HuH-7 (cell line): ENCODE results near the gene HRK.

Experiments
- DNase-seq: peaks from one replicate; pipeline ENCODE4 v3.0.0; 2011; ENCODE audit warnings: low spot score

Gene HRK

DNA sequence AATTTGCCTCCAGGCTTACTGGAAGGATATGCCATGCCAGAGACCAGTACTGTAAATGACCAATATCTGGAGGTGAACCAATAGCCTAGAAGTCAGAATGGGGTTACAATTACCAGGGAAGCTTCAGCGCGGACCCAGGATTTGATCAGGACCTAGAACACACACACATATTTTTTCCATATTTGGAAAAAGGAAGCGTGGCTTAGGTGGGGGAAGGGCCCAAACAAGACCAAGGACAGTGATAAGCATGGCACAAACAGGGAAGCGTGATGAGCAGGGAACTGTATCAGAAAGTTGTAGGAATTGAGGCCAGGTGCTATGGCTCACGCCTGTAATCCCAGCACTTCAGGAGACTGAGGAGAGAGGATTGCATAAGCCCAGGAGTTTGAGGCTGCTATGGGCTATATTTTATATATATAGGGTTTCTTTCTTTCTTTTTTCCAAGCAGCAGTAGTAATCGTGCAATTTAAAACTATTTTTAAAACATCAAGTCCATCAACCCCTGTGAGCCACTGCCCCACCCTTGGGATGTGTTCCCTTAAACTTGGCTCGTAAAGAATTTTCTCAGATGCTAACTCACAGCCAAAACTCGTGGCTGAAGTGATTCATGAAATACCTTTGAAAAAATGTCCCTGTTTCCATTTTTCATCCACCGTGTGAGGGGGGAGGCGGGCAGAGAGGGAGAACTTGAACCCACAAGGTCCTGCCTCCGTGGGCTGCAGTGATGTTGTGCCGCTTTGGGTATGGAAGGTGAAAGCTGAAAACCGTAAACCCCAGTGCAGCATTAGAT, 16.7 kb downstream of the HRK start:
- DNase-seq = no peak

DNA sequence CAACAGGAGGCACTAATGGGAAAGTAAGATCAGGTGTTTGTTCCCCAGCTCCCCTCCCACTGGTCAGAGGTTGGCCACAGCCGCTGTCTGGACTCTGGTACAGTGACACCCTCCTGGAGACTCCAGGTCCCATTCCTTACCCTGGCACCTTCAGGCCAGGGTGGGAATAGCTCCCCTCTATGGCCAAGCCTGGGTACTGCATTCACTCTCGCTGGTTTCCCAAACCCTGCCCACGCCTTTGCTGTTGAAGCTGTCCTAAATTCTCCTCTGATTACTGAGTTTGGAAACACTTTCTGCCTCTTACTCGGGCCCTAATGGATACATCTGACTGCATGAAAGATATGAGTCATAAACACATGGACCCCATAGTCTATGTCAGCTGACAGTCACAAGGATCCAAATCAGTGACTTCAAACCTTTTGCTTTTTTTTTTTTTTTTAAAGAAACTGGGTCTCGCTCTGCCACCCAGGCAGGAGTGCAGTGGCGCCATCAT, 17.9 kb downstream of the HRK start:
- DNase-seq = peak; percentile 44

DNA sequence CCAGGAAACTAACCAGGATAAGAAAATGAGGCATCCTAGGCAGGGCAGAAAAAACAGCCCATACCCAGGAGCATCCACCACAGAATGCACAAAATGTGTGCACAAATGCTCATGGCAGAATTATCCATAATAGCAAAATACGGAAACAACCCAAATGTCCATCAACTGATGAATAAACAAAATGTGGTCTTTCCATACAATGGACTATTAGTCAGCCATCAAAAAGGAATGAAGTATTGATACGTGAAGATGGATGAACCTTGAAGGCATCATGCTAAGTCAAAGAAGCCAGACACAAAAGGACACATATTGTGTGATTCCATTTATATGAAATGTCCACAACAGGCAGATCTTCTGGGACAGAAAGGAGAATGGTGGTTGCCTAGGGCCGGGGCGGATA, 19.1 kb downstream of the HRK start:
- DNase-seq = no peak

DNA sequence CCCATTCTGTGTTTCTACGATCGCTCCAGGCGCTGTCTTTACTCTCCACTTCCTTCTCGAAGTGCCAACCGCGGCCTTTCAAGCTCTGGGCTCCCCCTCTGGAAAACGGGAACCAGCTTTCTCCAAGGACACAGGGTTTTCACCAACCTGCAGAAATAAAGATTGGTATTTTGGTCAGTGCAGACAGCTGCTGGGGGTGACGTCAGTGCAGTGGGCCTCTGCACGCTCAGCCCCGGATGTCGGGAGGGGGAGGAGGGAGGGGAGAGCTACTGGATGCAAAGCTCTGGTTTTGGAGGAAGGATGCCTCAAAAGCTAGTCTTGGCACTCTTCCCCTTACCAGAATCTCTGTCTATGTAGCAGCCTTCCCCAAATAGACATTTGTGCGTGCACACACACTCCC, 19.9 kb downstream of the HRK start:
- no peak for DNase-seq

DNA sequence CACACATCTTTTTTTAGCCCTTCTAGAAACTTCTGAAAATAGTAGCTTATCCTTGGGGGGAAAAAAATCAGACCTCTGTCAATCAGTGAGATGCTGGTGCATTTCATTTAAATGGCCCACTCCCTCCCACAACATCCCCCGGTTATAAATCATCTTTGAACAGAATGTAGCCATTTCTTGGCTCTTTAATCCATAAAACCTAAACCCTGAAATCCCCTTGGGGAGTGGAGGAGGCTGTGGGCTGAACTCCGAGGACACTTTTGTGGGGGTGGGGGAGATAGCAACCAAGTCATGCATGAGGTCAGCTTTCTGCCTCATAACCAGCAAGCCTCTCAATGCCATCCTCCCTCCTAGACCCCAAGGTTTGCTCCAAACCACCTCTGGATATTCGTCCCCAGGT, 21.0 kb downstream of the HRK start:
- DNase-seq = no peak

DNA sequence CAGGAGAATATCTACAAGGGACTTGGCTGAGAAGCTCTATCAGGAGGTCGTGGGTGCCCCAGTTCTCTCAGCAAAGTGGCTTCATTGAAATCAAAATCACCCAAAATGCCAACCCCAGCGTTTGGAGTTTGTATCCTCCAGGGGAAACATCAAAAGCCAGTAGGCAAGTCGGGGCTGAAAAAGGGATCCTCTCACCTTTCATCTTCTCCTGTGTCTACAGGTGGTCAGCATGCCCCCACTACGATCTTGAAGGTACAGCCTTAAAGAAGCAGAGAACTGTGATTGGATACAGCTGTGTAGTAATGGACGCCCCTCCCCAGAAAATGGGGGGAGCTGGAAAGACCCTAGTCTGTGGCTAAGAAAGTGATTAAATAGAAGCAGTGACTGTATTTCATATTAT, 22.2 kb downstream of the HRK start:
- no peak for DNase-seq

DNA sequence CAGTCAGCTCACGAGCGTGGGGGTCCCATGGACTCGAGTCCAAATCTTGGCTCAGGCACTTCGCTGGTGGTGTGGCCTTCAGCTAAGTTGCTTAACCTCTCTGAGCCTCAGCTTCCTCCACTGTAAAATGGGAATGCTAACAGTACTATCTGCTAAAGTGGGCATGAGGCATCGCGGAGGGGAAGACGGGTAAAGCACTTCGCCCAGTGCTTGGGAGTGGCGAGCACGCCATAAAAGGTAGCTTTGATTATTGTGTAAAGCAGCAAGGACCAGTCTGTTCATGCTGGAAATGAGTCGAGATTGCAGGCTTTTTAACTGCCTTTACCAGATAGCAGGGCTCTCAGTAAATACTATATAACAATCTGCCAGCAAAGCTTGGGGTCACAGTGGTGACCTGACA, 24.5 kb downstream of the HRK start:
- DNase-seq = no peak

DNA sequence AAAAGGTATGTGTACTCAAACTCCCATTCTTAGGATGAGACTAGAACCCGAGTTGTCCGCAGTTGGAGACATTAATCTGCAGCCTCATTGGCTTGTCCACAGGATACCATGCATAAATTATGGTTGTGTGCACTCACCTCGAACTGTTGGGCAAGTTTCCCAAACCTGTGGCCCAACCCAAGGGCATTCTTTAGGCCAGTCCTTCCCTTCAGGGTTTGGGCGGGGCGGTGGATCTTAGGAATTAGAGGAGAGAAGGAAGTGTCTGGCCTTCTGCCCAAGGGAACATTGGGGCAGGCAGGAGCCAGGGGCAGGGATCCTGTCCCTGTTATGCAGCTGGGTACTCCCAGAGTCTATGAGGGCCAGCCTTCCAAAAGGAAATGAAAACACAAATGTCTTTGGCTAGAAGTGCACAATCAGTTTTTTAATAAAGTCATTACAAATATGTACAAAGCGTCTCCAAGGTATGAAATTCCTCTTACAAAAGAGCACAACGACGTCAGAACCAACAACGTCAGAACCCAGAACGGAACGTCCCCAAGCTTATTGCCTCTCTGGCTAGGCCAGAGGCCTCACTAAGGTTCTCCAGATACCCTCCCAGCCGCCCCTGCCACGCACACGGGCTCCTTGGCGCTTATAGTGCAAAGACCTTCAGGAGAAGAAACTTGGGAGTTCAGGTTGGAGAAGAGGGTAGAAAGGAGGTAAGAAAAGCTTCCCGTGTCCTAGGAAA, 25.3 kb downstream of the HRK start:
- no peak for DNase-seq

DNA sequence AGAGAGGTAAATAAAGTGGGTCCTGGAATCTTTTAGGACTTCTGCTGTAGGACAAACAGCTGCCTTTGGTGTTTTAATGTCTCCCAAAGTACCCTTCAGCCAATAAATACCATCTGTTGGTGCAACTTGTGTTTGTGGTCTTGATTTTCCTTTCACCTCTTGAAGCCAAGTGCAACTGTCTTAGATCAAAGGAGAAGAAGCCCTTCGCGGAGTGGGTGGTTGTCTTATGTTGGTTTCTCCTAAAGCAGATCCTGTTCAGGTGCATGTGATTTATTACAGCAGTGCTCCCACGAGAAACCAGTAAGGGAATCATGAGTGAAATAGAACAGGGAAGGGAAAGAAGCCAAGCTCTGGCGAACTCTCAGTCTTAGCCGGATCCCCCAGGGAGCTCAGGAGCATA, 27.7 kb downstream of the HRK start:
- DNase-seq = no peak

DNA sequence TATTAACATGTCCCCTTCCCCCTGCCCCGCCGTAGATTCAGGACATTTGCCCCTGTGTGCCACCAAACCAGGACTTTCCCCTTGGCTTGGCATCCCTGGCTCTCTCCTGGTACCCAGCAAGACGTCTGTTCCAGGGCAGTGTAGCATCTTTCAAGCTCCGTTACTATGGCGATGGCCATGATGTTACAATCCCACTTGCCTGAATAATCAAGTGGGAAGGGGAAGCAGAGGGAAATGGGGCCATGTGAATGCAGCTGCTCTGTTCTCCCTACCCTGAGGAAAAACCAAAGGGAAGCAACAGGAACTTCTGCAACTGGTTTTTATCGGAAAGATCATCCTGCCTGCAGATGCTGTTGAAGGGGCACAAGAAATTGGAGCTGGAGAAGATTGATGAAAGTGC, 28.9 kb downstream of the HRK start:
- no peak for DNase-seq

DNA sequence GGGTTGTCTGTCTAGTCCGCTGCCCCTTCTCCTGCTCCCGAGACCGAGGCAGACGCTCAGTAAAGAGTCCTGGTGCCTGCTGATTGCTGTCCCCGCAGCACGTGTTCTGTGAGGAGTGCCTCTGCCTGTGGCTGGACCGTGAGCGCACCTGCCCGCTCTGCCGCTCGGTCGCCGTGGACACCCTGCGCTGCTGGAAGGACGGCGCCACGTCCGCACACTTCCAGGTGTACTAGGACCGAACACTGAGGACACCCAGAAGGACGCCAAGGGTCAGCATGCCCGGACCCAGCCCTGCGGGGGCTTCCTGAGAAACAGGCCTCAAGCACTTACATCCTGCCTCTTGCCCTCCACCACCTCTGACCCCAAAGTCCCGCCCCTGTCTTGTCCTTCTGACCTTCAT, 32.0 kb downstream of the HRK start:
- DNase-seq = no peak

DNA sequence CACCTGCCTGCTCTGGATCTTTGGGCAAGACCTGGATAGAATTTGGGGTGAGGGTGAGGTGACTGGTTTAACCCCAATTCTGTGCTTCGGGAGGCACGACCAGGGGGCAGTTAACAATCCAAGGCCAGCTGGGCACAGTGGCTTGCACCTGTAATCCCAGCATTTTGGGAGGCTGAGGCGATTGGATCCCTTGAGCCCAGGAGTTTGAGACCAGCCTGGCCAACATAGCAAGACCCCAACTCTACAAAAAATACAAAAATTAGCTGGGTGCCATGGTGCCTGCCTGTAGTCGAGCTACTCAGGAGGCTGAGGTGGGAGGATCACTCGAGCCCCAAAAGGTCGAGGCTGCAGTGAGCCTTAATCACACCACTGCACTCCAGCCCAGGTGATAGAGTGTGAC, 38.2 kb downstream of the HRK start:
- no peak for DNase-seq

DNA sequence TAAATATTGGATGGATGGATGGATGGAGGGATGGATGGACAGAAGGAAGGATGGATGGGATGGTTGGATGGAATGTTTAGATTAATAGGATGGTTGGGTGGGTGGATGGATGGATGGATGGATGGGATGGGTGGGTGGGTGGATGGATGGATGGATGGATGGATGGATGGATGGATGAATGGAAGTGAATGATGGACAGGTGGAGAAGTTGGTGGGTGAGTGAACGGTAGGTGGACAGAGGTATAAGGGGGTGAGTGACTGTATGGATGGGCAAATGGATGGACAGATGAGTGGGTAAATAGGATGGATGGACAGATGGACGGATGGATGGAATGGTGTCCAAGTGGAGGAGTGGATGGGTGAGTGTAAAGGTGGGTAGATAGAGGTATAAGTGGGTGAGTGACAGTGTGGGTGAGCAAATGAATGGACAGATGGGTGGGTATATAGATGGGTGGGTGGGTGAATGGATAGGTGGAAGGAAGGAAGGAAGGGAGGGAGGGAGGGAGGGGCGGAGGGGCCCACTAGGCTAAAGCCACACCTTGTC, 41.9 kb downstream of the HRK start:
- no peak for DNase-seq

DNA sequence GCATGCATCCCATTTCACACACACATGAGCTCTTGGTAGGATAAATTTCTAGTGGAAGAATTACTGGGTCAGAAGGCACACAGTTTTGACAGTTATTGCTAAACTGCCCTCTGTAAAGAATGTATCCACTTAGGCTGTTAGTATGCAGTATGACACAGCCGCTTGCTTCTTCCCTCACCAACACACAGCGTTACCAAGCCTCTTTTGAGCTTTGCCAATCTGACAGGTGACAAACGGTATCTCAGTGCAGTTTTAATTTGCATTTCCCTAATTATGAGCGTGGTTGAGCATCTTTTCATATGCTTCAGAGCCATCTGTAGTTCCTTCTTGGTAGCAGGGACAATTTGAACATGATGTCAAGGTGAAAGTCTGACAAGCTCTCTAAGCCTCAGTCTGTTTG, 42.9 kb downstream of the HRK start:
- DNase-seq = no peak

DNA sequence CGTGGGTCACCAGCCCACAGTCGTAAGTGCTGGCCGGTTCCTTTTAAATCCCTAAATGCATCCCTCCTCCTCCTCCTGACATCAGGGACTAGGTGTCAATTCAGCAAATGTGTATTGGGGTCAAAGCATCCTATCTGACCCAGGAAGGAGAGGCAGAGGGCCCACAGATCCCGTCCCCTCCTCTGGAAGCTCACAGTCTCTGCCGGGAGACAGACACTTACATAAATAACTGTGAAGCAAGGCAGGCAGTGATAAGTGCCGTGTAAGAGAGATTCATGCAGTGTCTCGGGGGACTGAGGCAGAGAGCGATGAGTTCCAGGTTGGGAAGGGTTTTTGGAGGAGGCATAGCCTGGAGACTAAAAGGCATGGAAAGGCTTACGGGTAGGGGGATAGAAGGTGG, 44.1 kb downstream of the HRK start:
- DNase-seq = no peak

DNA sequence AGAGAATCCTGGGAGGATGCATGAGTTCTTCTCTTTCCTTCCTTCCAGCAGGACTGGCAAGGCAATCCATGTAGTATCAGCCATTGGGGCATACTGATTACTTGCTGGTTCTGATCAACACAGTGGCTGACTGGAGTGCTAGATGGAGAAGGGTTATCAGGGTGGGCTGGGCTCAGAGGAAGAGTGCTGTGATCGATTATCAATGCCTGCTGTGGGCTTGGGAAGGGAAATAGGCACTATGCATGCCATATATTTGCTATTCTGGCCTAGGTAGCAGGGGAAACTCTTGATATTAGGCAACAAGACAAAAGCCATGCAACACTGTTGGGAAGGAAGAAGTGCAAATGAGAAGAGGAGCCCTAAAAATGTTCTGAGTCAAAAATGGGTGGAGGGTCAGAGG, 45.8 kb downstream of the HRK start:
- DNase-seq = no peak

DNA sequence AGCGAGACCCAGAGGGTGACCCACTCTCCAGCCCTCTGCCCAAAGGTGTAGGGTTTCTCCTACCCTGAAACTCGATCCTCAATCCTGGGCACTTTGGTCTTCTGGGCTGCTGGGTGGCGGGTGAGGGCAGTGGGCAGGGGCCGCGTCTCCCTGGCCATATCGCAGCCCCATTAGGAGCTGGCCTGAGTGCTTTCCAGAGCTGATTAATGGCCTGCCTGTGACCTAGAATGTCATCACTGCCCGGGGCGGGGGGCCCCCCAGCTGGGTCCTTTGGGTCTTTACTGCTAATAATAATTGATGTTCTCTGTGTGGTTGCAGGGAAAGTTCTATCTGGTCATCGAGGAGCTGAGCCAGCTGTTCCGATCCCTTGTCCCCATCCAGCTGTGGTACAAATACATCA, 47.8 kb downstream of the HRK start:
- DNase-seq = no peak

DNA sequence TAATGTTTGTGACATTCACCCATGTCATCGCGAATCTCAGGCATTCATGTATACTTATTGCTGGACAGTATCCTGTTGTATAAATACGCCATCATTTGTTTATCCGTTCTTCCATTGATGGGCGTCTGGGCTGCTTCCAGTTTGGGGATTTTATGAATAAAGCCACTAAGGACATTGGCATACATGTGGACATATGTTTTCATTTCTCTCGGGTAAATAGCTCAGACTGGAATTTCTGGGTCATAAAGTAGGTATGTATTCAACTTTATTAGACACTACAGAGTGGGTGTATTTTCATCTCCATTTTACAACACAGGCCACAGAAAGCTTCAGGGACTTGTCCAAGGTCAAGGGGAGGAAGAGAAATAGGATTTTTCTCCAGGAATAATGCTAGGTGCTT, 48.9 kb downstream of the HRK start:
- DNase-seq = no peak

DNA sequence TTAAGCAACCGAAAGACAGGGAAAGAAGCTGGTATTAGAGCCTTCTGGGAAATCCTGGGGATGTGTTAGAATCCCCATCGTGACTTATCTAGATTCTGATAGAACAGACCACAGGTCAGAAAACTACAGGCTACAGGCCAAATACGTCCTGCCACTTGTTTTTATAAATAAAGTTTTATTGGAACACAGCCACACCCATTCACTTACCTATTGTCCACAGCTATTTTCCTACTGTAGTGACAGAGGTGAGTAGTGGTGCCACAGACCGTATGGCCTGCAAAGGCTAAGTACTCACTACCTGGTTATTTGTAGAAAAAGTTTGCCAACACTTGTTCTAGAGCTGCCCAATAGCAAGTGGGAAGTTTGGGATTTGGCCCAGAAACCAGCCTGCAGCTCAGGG, 53.8 kb downstream of the HRK start:
- DNase-seq = no peak

DNA sequence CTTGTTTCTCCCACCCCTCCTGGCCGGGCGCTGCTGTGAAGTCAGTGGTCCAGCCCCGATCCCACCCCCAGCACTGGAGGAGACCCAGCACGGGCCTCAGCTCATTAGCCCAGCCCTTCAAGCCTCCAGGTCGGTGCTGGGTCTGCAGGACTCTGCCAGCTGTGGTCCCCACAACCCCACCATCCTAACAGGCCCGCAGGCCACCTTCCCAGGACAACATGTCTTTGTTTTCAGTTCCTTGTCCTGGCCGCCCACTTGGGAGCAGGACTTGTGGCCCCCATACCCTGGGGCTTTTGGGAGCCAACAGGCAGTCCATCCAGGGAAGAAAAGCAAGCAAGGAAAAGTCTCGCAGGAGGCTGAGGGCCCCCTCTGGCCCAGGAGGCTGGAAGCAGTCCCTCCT, 60.0 kb downstream of the HRK start:
- no peak for DNase-seq

DNA sequence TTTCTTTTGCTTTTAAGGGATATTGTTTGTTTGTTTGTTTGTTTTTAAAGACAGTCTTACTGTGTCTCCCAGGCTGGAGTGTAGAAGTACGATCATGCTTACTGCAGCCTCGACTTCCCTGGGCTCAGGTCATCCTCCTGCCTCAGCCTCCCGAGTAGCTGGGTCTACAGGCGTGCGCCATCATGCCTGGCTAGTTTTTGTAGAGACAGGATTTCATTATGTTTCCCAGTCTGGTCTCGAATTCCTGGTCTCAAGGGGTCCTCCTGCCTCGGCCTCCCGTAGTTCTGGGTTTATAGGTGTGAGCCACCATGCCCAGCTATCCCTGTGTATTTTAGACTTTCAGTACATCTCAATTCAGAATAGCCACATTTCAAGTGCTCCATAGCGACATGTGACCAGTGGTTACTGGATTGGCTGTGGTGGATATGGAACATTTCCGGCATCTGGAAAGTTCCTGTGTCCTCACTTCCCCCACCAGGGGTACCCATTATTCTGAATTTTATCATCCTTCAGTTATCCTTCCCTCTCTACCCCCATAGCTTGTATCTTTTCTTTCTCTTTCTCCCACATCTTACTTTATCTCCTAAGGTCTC, 61.1 kb downstream of the HRK start:
- DNase-seq = no peak

DNA sequence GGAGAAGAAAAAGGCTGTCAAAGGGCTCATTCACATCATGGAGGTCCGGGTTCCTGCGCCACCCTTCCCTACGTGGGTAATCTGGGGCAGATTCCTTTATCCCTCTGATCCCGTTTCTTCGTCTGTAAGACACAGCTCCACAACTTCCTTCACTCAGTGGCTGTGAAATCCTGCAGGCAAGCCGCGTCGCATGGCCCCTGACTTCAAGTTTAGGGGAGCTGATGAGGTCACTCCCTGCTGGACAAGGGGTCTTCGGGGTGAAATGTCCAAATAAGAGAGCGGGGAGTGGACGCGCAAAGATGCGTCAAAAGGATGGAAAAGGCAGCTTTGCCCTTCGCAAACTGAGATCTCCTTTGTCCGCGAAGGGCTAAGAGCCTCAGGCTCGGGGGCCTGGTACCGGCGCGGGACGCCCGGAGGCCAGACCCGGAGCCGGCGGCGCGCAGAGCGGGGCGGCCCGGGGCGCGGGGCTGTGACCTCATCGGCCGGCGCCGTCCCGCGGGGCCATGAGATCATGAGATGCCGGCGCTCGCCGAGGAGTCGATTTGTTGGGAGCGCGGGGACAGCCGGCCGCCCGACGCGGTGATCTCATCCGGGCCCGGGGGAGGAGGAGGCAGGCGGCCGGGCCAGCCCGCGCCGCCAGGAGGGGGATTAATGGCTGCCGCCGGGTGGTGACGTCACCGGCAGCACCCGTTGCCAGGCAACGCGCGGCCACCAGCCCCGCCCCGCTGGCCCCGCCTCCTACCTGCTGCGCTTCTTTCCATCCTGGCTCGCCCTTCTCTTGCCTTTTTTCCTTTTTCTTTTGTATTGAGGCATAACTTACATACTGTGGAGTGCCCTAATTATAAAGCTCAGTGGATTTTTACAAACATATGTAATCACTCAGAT, 62.1 kb downstream of the HRK start:
- peak; percentile 72 for DNase-seq
